Measurements from ENCODE around the gene CADM1.

DNA sequence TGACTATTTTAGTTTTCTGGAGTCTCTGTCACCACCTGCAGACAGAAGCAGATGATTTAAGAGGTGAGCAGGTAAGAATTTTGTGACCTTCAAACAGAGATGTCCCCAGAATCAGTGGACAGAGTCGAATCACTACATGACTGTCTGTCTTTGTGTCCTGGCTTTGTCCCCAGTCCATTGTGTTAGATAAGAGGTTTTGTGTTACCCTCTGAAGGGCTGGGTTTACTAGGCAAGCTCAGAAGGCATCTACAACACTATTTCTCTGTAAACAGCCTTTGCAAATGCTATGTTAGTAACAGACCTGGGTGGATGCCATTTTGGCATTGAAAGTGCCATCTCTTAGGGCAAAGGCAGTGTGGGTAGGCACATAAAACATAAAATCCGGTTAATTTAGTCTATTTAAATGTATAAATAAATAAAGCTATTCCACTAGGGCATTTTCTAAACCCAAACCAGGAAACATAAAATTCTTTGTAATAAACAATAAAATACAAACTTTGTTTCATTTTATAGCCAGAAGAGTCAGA is 40.3 kb upstream of the CADM1 start:
- TF ChIP-seq CTCF (IDR thresholded peaks at IDR 0.05) (no peak), POLR2A (IDR thresholded peaks at IDR 0.05) (no peak)

All from right lobe of liver (tissue), 4 donors.